Peyer's patch (tissue), 4 donors: ENCODE results near the gene FABP6. TPM values are rescaled to one million over a fixed set of nuclear protein-coding genes. Genes with fewer than 3 reads are reported as not detected.

ENCODE experiments used
- DNase-seq, 3 donors: peaks; one replicate each; pipeline ENCODE4 v3.0.0-alpha.2; 2017 to 2019
- H3K27ac ChIP-seq, 4 donors: fragments of 200-600 bp; sonication (generic); one replicate each; pipeline ENCODE4 v1.5.1; 2016 to 2019
- H3K27me3 ChIP-seq, 2 donors: fragments of 200-600 bp; sonication (generic); one replicate each; pipeline ENCODE4 v1.5.1; 2019
- H3K36me3 ChIP-seq, 3 donors: fragments of 200-600 bp; sonication (generic); one replicate each; pipeline ENCODE4 v1.5.1; 2016 to 2019
- H3K4me1 ChIP-seq, 4 donors: fragments of 200-600 bp; sonication (generic); one replicate each; pipeline ENCODE4 v1.5.1; 2016 to 2019
- H3K4me3 ChIP-seq, 4 donors: fragments of 200-600 bp; sonication (generic); 1 replicate in 3 of 4; 2 replicates in 1 of 4; pipeline ENCODE4 v1.5.1; 2016 to 2019; ENCODE audit warnings: mild to moderate bottlenecking in 1 of 4
- H3K9me3 ChIP-seq, 4 donors: fragments of 200-600 bp; sonication (generic); one replicate each; pipeline ENCODE4 v1.5.1; 2016 to 2019; ENCODE audit warnings: mild to moderate bottlenecking in 1 of 4
- POLR2A ChIP-seq, 2 donors: fragments of 450-650 bp; IDR thresholded peaks; one replicate each; pipeline ENCODE4 v1.5.1; 2017; ENCODE audit warnings: antibody characterized with exemption in 2 of 2, mild to moderate bottlenecking in 2 of 2, moderate library complexity in 2 of 2
- total RNA-seq, 4 donors: library from RNA; depleted of rRNA; stranded (reverse); fragments of >200 nt; gene quantifications; one replicate each; pipeline ENCODE4 v1.1.0, GENCODE V29; 2016
- TF ChIP-seq, protein P1 (sequence below), 6 experiments: fragments of 450-650 bp in 4 of 6; fragments of 200-600 bp in 2 of 6; sonication (generic) in 1 of 6; IDR thresholded peaks; one replicate each; pipeline ENCODE4 v1.5.1; 2017 to 2019; ENCODE audit warnings: antibody characterized with exemption in 6 of 6, mild to moderate bottlenecking in 3 of 6, moderate library complexity in 1 of 6

The FABP6 gene
- total RNA-seq, 4 donors from 2014 or later = 1,180 to 6,474 (median 2,517) TPM

DNA sequence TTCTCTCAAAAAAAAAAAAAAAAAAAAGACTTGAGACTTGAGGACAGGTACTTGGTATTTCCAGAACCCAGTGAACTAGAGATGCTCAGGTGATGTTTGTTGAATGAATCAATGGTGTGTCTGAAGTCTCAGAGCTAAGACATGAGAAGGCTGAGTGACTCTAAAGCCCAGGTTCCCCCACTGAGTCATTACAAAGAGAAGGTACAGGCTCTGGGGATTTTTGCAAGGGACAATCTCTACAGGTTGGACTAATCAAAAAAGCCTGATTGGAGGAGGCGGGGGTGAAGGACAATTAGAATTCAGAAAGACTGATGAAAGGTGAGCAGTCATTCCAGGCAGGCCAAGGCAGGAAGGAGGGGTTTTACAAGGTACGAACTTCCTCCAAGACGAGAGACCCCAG, 8.2 kb upstream of the FABP6 start:
- H3K9me3 ChIP-seq = no peaks in the 10 kb centered on the region
- H3K36me3 ChIP-seq = no peaks in the 10 kb centered on the region
- no peak for DNase-seq
- H3K27ac ChIP-seq = no peak overlapping the region
- peaks cover 0 to 26% (median 2%) of the 10 kb centered on the region in 4 donors for H3K4me1 ChIP-seq
- TF ChIP-seq POLR2A (IDR thresholded peaks at IDR 0.05) = no peak
- TF ChIP-seq, protein P1, sequence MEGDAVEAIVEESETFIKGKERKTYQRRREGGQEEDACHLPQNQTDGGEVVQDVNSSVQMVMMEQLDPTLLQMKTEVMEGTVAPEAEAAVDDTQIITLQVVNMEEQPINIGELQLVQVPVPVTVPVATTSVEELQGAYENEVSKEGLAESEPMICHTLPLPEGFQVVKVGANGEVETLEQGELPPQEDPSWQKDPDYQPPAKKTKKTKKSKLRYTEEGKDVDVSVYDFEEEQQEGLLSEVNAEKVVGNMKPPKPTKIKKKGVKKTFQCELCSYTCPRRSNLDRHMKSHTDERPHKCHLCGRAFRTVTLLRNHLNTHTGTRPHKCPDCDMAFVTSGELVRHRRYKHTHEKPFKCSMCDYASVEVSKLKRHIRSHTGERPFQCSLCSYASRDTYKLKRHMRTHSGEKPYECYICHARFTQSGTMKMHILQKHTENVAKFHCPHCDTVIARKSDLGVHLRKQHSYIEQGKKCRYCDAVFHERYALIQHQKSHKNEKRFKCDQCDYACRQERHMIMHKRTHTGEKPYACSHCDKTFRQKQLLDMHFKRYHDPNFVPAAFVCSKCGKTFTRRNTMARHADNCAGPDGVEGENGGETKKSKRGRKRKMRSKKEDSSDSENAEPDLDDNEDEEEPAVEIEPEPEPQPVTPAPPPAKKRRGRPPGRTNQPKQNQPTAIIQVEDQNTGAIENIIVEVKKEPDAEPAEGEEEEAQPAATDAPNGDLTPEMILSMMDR (IDR thresholded peaks at IDR 0.05) = no peak
- no peaks in the 10 kb centered on the region for H3K27me3 ChIP-seq
- H3K4me3 ChIP-seq = no peak overlapping the region

DNA sequence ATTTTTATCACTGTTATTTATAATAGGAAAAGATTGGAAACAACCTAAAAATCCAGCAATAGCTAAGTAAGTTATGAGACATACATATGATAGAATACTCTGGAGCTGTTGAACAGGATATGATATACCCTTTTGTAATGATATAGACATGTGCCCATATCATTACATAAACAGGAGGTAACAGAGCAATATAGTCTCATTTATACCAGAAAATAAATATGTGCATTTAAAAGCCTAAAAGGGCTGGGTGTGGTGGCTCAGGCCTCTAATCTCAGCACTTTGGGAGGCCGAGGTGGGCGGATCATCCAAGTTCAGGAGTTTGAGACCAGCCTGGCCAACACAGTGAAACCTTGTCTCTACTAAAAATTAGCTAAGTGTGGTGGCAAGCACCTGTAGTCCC, 2.3 kb upstream of the FABP6 start:
- Histone ChIP-seq H3K27me3 (no peaks in the 10 kb centered on the region), H3K4me1 (no peaks in the 10 kb centered on the region), H3K9me3 (no peaks in the 10 kb centered on the region), H3K27ac (no peak overlapping the region), H3K4me3 (no peak overlapping the region), H3K36me3 (no peaks in the 10 kb centered on the region)
- DNase-seq = no peak
- TF ChIP-seq POLR2A (IDR thresholded peaks at IDR 0.05) = no peak
- TF ChIP-seq, protein P1 (IDR thresholded peaks at IDR 0.05) = no peak

DNA sequence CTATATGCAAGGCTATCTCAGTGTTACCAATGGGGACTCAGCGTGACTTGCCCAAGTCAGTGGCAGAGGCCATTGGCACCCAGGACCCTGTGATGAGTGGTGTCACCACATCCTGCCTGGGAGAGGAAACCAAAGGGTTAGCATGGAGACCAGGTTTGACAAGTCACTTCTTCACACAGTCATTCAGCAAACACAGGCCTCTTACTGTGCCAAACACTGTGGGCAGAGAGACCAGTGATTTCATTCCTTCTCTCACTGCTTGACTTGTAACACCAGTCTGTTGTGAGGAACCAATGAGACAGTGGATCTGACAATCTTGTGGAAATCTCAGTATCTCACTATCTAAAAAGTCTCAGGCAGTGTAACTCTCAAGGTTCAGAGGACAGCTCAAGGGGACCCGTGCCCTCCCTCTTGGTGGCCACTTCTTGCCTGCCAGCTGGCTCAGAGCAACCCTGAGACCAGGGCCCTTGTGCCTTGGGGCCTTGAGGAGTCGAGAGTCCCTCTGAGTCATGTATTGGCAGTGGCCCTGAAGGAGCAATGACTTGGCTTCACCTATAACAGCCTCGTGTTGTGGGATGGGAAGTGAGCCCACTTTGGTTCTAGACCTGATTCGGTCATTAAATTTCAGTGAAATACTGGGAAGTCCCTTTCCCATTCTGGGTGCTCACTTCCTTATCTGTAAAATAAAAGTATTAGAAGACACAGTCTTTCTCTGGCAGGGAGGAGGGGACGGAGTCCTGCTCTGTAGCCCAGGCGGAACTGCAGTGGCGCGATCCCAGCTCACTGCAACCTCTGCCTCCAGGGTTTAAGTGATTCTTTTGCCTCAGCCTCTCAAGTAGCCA, 1.6 kb downstream of the FABP6 start:
- Histone ChIP-seq H3K4me1 (peaks cover 0 to 5% (median 0%) of the 10 kb centered on the region in 4 donors), H3K27me3 (no peaks in the 10 kb centered on the region), H3K9me3 (no peaks in the 10 kb centered on the region), H3K36me3 (no peaks in the 10 kb centered on the region), H3K4me3 (peak overlapping the region in 3 of 4 donors; percentile 8 to 50 (median 37)), H3K27ac (peak overlapping the region in 3 of 4 donors; percentile 27 to 75 (median 37))
- DNase-seq = peak; percentile 18 to 77 (median 65)
- TF ChIP-seq, protein P1 (IDR thresholded peaks at IDR 0.05) = no peak
- TF ChIP-seq POLR2A (IDR thresholded peaks at IDR 0.05) = peak; percentile 20

DNA sequence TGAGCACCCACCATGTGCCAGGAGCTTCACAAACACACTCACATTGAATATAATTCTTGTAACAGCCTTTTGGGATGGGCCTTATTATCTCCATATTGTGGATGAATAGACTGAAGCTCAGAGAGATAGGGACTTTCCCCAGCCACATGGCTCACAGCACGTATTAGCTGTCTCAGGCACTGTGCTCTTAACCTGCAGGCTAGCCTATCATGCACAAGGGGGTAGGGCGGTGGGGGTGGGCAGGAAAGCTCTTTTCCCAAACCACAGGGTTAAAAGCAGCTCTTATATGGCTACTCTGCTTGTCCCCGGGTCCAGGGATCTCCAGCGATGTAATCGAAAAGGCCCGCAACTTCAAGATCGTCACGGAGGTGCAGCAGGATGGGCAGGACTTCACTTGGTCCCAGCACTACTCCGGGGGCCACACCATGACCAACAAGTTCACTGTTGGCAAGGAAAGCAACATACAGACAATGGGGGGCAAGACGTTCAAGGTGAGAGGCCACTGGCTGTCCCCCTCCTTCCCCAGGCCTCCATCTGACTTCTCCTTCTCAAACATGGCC, 2.6 kb downstream of the FABP6 start:
- H3K36me3 ChIP-seq = no peaks in the 10 kb centered on the region
- no peaks in the 10 kb centered on the region for H3K27me3 ChIP-seq
- H3K4me3 ChIP-seq = peak overlapping the region in 2 of 4 donors; percentile 37 to 50
- no peaks in the 10 kb centered on the region for H3K9me3 ChIP-seq
- no peak overlapping the region for H3K27ac ChIP-seq
- peaks cover 0 to 5% (median 0%) of the 10 kb centered on the region in 4 donors for H3K4me1 ChIP-seq
- TF ChIP-seq POLR2A (IDR thresholded peaks at IDR 0.05) = peak in 1 of 2 donors; percentile 2
- TF ChIP-seq, protein P1 (IDR thresholded peaks at IDR 0.05) = no peak
- DNase-seq = no peak

DNA sequence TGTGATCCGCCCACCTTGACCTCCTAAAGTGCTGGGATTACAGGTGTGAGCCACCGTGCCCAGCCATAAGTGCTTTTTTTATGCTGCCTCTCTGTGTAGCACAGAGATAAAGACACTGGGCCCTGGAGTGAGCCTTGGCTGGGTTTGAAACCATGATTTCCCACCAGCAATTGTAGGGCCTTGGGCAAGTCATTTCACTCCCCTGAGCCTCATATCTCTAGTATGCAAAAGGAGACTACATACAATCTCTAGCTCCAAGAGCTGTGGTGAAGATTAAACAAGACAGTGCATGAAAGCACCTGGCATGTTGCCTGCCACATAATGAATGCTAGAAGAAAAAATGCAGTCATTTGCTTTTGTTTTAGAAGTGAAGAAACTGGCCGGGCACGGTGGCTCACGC, 3.9 kb downstream of the FABP6 start:
- no peaks in the 10 kb centered on the region for H3K36me3 ChIP-seq
- no peaks in the 10 kb centered on the region for H3K9me3 ChIP-seq
- H3K27ac ChIP-seq = peak overlapping the region in 1 of 4 donors; percentile 26
- H3K4me3 ChIP-seq = peak overlapping the region in 2 of 4 donors; percentile 6 to 37
- no peak for TF ChIP-seq POLR2A (IDR thresholded peaks at IDR 0.05)
- TF ChIP-seq, protein P1 (IDR thresholded peaks at IDR 0.05) = no peak
- H3K4me1 ChIP-seq = peaks cover 0 to 5% (median 0%) of the 10 kb centered on the region in 4 donors
- no peak for DNase-seq
- no peaks in the 10 kb centered on the region for H3K27me3 ChIP-seq
